Measurements from ENCODE around the gene FANCL. TPM values are rescaled to one million over a fixed set of nuclear protein-coding genes. Genes with fewer than 3 reads are reported as not detected.
"Not testable (repeated sequence)": the region's sequence is repeated elsewhere in the genome, so short reads cannot be mapped to it uniquely, and the experiment has no call there.

FANCL gene
- total RNA-seq, 1 donor from 2014 or later, result 37.4 TPM

DNA sequence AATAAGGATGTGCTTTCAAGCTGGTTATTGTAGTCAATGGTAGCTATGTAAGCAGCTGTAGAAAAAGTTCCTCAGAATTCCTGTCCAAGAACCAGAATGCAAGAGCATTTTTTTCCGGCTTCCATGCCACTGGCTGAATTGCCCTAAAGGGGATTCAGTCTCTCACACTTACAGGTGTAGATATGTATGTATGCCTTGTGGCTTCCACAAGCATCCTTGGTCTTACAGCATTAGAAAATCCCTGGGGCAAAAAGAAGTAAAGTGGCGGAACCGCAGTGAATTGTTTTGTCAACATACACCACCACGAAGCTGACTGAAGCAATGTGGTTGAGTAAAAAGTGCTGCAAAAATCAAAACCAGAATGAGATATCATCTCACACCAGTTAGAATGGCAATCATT, 54.6 kb downstream of the FANCL start:
- Mint-ChIP-seq H3K4me1 (ENCODE audit: unreplicated experiment) (no peaks in the 10 kb centered on the region), H3K4me3 (no peak overlapping the region), H3K27ac (no peak overlapping the region), H3K27me3 (no peaks in the 10 kb centered on the region), H3K9me3 (no peaks in the 10 kb centered on the region), H3K36me3 (peaks cover 13% of the 10 kb centered on the region)
- no peak for TF ChIP-seq CTCF (conservative IDR thresholded peaks at IDR 0.05)
- no peak for DNase-seq (ENCODE audit: extremely low spot score, unreplicated experiment)

DNA sequence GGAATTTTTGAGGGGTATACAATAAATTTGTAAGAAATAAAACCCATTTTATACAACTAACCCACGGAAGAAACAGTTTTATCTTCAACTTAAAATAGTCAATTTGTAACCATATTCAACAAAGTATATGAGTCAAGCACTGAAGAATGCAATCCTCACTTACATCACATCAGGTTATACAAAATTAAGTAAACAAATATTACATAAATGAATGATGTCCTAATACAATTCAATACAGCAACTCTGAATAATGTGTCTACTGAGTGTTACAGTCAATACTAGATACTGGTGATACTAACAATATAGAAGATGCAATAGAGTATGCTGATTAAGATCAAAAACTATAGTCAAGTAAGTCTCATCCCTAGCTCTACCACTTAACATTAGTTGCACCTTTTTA, 58.6 kb downstream of the FANCL start:
- no peak for DNase-seq (ENCODE audit: extremely low spot score, unreplicated experiment)
- Mint-ChIP-seq H3K27me3 (no peaks in the 10 kb centered on the region), H3K4me3 (no peak overlapping the region), H3K36me3 (peaks cover 36% of the 10 kb centered on the region), H3K9me3 (peaks cover 14% of the 10 kb centered on the region), H3K4me1 (ENCODE audit: unreplicated experiment) (no peaks in the 10 kb centered on the region), H3K27ac (no peak overlapping the region)
- TF ChIP-seq CTCF (conservative IDR thresholded peaks at IDR 0.05), result no peak

- no peaks in the 10 kb centered on the region for H3K4me1 Mint-ChIP-seq (ENCODE audit: unreplicated experiment)
- H3K36me3 Mint-ChIP-seq, result peaks cover 33% of the 10 kb centered on the region
- H3K27me3 Mint-ChIP-seq, result no peaks in the 10 kb centered on the region
- no peak for TF ChIP-seq CTCF (conservative IDR thresholded peaks at IDR 0.05)
- peaks cover 14% of the 10 kb centered on the region for H3K9me3 Mint-ChIP-seq
- H3K27ac Mint-ChIP-seq, result no peak overlapping the region
- DNase-seq (ENCODE audit: extremely low spot score, unreplicated experiment), result no peak
- H3K4me3 Mint-ChIP-seq, result no peak overlapping the region
Observed at GRCh38 chr2:58180635-58181034, 60.5 kb downstream of the FANCL start.

DNA sequence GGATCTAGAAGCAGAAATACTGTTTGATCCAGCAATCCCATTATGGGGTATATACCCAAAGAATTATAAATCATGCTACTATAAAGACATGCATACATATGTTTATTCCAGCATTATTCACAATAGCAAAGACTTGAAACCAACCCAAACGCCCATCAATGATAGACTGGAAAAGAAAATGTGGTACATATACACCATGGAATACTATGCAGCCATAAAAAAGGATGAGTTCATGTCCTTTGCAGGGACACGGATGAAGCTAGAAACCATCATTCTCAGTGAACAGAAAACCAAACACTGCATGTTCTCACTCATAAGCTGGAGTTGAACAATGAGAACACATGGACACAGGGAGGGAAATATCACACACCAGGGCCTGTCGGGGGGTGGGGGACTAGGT, 61.0 kb downstream of the FANCL start:
- not testable (repeated sequence) for H3K27me3 Mint-ChIP-seq; H3K4me1 Mint-ChIP-seq (ENCODE audit: unreplicated experiment); DNase-seq (ENCODE audit: extremely low spot score, unreplicated experiment); H3K4me3 Mint-ChIP-seq; H3K27ac Mint-ChIP-seq
- Mint-ChIP-seq H3K9me3 (peaks cover 14% of the 10 kb centered on the region), H3K36me3 (peaks cover 33% of the 10 kb centered on the region)

DNA sequence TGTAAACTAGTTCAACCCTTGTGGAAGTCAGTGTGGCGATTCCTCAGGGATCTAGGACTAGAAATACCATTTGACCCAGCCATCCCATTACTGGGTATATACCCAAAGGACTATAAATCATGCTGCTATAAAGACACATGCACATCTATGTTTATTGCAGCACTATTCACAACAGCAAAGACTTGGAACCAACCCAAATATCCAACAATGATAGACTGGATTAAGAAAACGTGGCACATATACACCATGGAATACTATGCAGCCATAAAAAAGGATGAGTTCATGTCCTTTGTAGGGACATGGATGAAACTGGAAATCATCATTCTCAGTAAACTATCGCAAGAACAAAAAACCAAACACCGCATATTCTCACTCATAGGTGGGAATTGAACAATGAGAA, 63.9 kb downstream of the FANCL start:
- not testable (repeated sequence) for H3K4me3 Mint-ChIP-seq; H3K27me3 Mint-ChIP-seq; H3K27ac Mint-ChIP-seq; DNase-seq (ENCODE audit: extremely low spot score, unreplicated experiment); H3K4me1 Mint-ChIP-seq (ENCODE audit: unreplicated experiment)
- Mint-ChIP-seq H3K9me3 (peaks cover 26% of the 10 kb centered on the region), H3K36me3 (peaks cover 46% of the 10 kb centered on the region)

DNA sequence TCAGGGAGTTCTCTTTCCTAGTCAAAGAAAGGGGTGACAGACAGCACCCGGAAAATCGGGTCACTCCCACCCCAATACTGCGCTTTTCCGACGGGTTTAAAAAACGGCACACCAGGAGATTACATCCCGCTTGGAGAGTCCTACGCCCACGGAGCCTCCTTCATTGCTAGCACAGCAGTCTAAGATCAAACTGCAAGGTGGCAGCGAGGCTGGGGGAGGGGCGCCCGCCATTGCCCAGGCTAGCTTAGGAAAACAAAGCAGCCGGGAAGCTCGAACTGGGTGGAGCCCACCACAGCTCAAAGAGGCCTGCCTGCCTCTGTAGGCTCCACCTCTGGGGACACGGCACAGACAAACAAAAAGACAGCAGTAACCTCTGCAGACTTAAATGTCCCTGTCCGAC, 69.3 kb downstream of the FANCL start:
- Mint-ChIP-seq H3K9me3 (peaks cover 25% of the 10 kb centered on the region), H3K36me3 (peaks cover 48% of the 10 kb centered on the region)
- H3K27me3 Mint-ChIP-seq; DNase-seq (ENCODE audit: extremely low spot score, unreplicated experiment); H3K27ac Mint-ChIP-seq; H3K4me1 Mint-ChIP-seq (ENCODE audit: unreplicated experiment); H3K4me3 Mint-ChIP-seq: not testable (repeated sequence)

DNA sequence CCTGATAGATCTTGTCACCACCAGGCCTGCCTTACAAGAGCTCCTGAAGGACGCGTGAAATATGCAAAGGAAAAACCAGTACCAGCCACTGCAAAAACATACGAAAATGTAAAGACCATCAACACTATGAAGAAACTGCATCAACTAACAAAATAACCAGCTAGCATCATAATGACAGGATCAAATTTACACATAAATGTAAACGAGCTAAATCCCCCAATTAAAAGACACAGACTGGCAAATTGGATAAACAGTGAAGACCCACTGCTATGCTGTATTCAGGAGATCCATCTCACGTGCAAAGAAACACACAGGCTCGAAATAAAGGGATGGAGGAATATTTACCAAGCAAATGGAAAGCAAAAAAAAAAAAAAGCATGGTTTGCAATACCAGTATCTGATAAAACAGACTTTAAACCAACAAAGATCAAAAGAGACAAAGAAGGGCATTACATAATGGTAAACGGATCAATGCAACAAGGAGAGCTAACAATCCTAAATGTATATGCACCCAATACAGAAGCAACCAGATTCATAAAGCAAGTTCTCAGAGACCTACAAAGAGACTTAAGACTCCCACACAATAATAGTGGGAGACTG, 70.7 kb downstream of the FANCL start:
- not testable (repeated sequence) for H3K4me1 Mint-ChIP-seq (ENCODE audit: unreplicated experiment); H3K27ac Mint-ChIP-seq; H3K27me3 Mint-ChIP-seq; DNase-seq (ENCODE audit: extremely low spot score, unreplicated experiment); H3K4me3 Mint-ChIP-seq
- Mint-ChIP-seq H3K9me3 (peaks cover 25% of the 10 kb centered on the region), H3K36me3 (peaks cover 48% of the 10 kb centered on the region)

DNA sequence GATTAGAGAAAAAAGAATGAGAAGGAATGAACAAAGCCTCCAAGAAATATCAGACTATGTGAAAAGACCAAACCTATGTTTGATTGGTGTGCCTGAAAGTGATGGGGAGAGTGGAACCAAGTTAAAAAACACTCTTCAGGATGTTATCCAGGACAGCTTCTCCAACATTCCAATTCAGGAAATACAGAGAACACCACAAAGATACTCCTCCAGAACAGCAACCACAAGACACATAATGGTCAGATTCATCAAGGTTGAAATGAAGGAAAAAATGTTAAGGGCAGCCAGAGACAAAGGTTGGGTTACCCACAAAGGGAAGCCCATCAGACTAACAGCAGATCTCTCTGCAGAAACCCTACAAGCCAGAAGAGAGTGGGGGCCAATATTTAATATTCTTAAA, 71.3 kb downstream of the FANCL start:
- not testable (repeated sequence) for H3K27ac Mint-ChIP-seq; H3K27me3 Mint-ChIP-seq; H3K4me3 Mint-ChIP-seq; DNase-seq (ENCODE audit: extremely low spot score, unreplicated experiment); H3K4me1 Mint-ChIP-seq (ENCODE audit: unreplicated experiment)
- H3K9me3 Mint-ChIP-seq, result peaks cover 25% of the 10 kb centered on the region
- peaks cover 47% of the 10 kb centered on the region for H3K36me3 Mint-ChIP-seq

GRCh38 chr2:58168130-58168529, 73.0 kb downstream of the FANCL start:
- H3K27ac Mint-ChIP-seq, result not testable (repeated sequence)
- peaks cover 37% of the 10 kb centered on the region for H3K36me3 Mint-ChIP-seq

More at GRCh38 chr2:58168130-58168529, 73.0 kb downstream of the FANCL start:
- DNase-seq (ENCODE audit: extremely low spot score, unreplicated experiment); H3K4me1 Mint-ChIP-seq (ENCODE audit: unreplicated experiment); H3K4me3 Mint-ChIP-seq; H3K27me3 Mint-ChIP-seq: not testable (repeated sequence)
- peaks cover 19% of the 10 kb centered on the region for H3K9me3 Mint-ChIP-seq

Data from type B pancreatic cell (in vitro differentiated cells).